ENCODE measurements around the gene IQGAP2.

- TF ChIP-seq GLI2 (tag by site-specific recombination; IDR thresholded peaks at IDR 0.05; ENCODE audit: borderline replicate concordance, low read depth) = no peak
- TF ChIP-seq CTCF (tag by site-specific recombination; IDR thresholded peaks at IDR 0.05) = no peak
- TF ChIP-seq, protein P1, sequence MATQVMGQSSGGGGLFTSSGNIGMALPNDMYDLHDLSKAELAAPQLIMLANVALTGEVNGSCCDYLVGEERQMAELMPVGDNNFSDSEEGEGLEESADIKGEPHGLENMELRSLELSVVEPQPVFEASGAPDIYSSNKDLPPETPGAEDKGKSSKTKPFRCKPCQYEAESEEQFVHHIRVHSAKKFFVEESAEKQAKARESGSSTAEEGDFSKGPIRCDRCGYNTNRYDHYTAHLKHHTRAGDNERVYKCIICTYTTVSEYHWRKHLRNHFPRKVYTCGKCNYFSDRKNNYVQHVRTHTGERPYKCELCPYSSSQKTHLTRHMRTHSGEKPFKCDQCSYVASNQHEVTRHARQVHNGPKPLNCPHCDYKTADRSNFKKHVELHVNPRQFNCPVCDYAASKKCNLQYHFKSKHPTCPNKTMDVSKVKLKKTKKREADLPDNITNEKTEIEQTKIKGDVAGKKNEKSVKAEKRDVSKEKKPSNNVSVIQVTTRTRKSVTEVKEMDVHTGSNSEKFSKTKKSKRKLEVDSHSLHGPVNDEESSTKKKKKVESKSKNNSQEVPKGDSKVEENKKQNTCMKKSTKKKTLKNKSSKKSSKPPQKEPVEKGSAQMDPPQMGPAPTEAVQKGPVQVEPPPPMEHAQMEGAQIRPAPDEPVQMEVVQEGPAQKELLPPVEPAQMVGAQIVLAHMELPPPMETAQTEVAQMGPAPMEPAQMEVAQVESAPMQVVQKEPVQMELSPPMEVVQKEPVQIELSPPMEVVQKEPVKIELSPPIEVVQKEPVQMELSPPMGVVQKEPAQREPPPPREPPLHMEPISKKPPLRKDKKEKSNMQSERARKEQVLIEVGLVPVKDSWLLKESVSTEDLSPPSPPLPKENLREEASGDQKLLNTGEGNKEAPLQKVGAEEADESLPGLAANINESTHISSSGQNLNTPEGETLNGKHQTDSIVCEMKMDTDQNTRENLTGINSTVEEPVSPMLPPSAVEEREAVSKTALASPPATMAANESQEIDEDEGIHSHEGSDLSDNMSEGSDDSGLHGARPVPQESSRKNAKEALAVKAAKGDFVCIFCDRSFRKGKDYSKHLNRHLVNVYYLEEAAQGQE (tag by site-specific recombination; IDR thresholded peaks at IDR 0.05) = no peak
- TF ChIP-seq ZBTB8A (tag by site-specific recombination; IDR thresholded peaks at IDR 0.05) = no peak
- TF ChIP-seq YY1 (tag by site-specific recombination; IDR thresholded peaks at IDR 0.05) = no peak
- no peak for TF ChIP-seq ZNF416 (tag by site-specific recombination; IDR thresholded peaks at IDR 0.05)
- no peak for TF ChIP-seq HOXA7 (CRISPR knock-in tag; IDR thresholded peaks at IDR 0.05; ENCODE audit: borderline replicate concordance)
- no peak for TF ChIP-seq ZNF76 (tag by site-specific recombination; IDR thresholded peaks at IDR 0.05; ENCODE audit: borderline replicate concordance, low read depth)
Observed at GRCh38 chr5:76626738-76627137, 223.7 kb downstream of the IQGAP2 start.

Data from HEK293 (cell line).